Activated T-cell treated with anti-CD3 and anti-CD28 coated beads, Interleukin-2, amount 50 U/mL, for 1 hour (primary cell): ENCODE data around the gene CEACAM19.
"Not testable (repeated sequence)": the region's sequence is repeated elsewhere in the genome, so short reads cannot be mapped to it uniquely, and the experiment has no call there.

Experiments used
- DNase-seq: peaks from one replicate; pipeline ENCODE4 v3.0.0-alpha.2; 2020

CEACAM19 gene

DNA sequence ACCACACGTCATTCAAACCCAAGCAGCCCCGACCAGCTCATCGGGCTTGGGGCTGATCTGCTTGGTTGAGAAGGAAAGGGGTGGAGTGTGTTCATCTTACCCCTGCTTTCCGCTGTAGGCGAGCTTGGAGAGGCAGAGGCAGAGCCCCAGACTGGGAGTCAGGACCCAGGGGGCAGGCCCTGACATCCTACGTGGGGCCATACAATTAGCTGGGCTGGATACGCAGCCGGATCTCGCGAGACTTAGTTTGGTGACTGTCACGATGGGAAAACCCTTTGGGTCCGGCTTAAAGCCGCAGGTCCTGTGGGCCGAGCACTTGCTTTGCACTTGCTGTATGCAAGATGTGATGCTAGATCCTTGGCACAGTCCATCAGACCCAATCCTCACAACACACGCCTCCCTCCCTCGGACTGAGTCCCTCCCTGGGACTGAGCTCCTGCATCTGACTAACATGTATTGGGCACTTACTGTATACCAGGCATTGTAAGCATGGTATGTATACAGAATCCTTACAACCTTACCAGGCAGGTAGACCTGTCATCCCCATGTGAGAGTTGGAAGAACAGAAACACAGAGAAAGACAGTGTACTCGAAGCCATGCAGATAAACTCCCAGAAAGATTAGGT, 31.4 kb downstream of the CEACAM19 start:
- DNase-seq: no peak

DNA sequence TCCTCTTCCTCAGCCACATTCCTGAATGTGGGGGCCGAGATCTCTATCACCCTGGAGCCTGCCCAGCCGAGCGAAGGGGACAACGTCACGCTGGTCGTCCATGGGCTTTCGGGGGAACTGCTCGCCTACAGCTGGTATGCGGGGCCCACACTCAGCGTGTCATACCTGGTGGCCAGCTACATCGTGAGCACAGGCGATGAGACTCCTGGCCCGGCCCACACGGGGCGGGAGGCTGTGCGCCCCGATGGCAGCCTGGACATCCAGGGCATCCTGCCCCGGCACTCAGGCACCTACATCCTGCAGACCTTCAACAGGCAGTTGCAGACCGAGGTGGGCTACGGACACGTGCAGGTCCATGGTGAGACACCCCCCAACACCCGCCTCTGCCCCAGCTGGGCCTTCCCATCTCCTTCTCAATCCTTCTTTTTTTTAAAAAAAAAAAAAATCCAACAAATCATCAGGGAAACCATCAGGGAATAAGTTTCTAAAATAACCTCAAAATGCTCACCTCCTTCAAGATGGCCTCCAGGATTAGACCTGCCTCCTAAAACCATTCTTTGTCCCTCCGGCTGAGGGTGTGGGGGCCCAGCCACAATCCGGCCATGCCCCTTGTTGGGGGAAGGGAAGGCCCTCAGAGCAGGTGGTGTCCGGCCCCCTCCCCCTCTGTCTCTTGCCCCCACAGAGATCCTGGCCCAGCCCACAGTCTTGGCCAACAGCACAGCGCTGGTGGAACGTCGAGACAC, 32.2 kb downstream of the CEACAM19 start:
- no peak for DNase-seq

DNA sequence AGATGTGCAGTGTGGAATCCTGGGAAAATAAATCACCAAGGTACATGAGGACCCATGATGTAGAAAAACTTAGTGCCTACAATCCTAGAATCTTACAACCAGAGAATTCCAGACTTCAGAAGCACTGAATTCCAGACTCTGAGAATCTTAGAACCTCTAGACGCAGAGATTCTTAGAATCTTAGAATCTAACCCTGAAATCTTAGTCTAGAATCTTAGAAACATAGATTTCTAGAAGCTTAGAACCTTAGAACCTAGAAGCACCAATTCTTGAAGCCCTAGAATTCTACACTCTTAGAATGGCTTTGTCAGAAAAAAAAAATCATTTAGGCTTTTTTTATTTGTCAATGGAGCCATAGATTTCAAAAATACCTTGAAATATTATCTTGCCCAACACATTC, 33.7 kb downstream of the CEACAM19 start:
- no peak for DNase-seq

DNA sequence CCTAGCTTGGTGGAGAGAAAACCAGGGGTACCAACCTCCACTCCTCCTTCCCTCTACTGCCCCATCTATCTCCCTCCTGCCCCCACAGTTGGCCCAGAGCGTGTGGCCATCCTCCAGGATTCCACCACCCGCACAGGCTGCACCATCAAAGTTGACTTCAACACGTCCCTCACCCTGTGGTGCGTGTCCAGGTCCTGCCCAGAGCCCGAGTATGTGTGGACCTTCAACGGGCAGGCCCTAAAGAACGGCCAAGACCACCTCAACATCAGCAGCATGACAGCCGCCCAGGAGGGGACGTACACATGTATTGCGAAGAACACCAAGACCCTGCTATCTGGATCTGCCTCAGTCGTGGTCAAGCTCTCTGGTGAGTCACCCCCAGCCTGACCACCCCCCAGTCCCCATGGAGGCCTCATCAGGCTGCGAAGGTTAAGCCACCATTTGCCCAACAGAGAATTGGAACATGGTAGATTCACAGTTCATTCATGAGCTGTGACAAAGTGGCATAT, 34.3 kb downstream of the CEACAM19 start:
- DNase-seq: no peak

DNA sequence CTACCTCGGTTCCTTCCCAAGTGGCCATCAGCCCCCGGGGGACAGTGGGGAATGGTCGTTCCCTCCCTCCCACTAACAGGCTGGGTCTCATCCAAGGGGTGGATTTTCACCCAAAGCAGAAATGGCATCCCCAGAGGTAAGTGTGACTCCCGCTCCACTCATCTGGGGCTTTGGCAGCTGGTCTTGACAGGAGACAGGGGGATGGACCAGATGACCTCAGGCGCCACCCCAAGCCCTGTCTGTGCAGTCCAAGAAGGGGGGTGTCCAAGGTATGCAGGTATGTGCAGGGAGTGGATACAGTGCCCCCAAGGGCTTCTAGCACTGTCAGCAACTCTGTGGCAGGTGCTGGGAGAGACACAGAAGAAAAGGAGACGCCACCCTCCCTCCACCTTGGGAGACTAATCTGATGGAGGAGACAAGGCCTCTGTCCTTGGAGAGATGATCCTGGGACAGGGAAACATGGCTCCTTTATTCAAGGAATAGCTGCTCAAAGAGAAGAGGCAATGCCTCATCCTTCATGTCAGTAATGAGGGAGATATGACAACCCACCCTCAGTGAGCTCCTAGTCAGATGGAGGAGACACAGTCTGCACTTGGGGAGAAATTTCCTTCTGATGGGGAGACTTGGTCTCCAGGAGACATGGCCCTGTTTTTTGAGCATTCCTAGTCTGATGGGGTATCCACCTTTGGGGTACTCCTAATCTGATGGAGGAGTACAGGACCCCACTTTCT, 35.4 kb downstream of the CEACAM19 start:
- DNase-seq: no peak

DNA sequence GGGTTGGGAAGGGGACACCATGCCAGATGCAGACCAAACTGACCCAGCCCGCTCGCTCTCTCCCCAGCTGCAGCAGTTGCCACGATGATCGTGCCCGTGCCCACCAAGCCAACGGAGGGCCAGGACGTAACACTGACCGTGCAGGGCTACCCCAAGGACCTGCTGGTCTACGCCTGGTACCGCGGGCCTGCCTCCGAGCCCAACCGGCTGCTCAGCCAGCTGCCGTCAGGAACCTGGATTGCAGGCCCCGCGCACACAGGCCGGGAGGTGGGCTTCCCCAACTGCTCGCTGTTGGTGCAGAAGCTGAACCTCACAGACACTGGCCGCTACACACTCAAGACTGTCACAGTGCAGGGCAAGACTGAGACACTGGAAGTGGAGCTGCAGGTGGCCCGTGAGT, 36.5 kb downstream of the CEACAM19 start:
- no peak for DNase-seq

DNA sequence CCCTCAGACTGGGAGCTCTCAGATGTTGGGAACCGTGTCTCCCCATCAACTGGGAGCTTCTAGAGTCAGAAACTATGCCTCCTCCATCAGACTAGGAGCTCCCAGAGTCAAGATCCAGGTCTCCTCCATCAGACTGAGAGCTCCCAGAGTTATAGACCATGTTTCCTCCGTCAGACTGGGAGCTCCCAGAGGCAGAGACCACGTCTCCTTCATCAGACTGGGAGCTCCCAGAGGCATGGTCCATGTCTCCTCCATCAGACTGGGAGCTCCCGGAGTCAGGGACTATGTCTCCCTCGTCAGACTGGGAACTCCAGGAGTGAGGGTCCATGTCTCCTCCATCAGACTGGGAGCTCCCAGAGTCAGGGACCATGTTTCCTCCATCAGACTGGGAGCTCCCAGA, 37.7 kb downstream of the CEACAM19 start:
- no peak for DNase-seq

DNA sequence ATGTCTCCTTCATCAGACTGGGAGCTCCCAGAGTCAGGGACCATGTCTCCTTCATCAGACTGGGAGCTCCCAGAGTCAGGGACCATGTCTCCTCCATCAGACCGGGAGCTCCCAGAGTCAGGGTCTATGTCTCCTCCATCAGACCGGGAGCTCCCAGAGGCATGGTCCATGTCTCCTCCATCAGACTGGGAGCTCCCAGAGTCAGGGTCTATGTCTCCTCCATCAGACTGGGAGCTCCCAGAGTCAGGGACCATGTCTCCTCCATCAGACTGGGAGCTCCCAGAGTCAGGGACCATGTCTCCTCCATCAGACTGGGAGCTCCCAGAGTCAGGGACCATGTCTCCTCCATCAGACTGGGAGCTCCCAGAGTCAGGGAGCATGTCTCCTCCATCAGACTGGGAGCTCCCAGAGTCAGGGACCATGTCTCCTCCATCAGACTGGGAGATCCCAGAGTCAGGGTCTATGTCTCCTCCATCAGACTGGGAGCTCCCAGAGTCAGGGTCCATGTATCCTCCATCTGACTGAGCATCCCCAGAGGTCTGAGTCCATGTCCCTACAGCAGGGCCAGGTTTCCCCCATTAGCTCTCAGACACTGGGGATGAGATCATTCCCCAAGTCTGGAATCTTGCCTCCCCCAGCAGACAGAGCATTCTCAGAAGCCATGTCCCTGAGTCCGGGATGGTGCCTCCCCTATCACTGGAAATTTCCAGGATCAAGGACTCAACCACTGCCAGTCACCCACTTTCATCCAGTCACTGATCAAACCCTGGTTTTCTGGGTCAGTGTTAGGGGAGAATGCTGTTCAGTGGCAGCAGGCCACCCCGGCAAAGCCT, 38.4 kb downstream of the CEACAM19 start:
- DNase-seq: not testable (repeated sequence)

DNA sequence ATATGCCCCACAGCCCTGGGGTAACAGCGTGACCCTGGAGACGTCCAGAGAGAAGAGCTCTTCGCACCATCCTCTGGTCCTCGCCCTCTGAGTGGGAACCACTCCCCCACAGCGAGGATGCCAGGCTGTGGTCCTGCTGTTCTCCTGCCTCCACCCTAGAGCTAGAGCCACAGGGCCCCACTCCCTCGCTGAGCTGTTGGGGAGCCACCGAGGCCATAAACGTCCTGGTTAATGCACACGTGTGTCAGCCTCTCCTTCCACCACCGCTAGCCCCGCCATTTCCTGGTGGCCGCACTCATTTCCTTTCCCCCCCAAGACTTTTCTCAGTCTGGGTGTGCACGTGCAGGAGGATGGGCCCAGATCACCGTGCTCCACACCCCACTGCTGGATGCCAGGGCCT, 39.2 kb downstream of the CEACAM19 start:
- DNase-seq: no peak

DNA sequence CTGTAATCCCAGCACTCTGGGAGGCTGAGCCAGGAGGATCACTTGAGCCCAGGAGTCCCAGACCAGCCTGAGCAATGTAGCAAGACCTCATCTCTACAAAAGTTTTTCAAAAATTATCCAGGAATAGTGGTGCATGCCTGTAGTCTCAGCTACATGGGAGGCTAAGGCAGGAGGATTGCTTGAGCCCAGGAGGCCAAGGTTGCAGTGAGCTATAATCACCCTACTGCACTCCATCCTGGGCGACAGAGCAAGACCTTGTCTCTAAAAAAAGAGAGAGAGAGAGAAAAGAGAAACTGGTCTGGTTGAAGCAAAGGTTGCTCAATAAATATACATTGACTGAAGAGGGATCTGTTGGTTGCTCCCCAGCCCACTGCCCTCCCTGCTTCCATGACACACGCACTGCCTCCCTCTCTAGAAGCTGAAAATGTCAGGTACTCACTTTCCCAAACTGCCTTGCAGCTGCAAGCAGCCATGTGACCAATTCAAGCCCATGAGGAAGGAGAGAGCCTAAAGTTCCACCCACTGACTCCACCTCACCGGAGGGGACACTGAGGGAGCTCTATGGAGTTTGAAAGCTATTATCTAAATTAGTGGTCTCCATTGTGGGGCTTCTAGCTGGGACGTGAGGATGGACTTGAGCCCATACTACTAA, 41.7 kb downstream of the CEACAM19 start:
- DNase-seq: no peak

DNA sequence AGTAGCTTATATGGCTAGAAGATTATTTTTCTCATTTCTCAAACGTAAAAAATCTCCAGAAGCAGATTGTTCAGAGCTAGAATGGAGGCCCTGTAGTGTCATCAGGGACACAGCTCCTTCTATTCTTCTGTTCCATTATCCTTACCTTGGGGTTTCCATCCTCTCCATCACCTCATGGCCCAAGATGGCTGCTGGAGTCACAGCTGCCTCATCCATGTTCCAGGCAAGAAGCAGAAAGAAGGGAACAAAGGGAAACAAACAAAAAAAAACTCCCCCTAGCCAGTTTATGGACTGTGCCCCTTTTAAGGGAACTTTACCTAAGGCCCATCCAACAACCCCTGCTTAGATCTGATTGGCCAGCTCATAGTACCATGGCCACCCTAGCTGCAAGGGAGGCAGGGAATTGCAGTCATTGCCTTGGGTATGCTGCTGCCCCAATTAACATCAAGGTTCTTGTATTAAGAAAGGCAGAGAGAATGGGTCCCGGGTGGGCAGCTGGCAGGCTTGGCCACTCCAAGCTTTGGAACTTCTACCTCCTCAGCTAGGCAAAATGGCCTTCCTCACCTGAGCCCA, 43.4 kb downstream of the CEACAM19 start:
- no peak for DNase-seq

DNA sequence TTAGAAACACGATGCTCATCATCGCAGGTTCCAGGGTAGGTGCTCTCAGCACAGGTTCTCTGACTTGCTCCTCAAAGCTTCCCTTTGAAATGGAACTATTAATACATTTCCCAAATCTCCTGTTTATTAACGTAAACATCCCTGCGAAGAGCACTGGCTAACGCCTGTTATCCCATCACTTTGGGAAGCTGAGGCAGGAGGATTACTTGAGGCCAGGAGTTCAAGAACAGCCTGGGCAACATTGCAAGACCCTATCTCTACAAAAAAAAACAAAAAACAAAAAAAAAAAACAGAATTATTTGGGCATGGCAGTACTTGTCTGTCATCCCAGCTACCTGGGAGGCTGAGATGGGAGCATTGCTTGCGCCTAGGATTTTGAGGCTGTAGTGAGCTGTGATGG, 46.3 kb downstream of the CEACAM19 start:
- no peak for DNase-seq

DNA sequence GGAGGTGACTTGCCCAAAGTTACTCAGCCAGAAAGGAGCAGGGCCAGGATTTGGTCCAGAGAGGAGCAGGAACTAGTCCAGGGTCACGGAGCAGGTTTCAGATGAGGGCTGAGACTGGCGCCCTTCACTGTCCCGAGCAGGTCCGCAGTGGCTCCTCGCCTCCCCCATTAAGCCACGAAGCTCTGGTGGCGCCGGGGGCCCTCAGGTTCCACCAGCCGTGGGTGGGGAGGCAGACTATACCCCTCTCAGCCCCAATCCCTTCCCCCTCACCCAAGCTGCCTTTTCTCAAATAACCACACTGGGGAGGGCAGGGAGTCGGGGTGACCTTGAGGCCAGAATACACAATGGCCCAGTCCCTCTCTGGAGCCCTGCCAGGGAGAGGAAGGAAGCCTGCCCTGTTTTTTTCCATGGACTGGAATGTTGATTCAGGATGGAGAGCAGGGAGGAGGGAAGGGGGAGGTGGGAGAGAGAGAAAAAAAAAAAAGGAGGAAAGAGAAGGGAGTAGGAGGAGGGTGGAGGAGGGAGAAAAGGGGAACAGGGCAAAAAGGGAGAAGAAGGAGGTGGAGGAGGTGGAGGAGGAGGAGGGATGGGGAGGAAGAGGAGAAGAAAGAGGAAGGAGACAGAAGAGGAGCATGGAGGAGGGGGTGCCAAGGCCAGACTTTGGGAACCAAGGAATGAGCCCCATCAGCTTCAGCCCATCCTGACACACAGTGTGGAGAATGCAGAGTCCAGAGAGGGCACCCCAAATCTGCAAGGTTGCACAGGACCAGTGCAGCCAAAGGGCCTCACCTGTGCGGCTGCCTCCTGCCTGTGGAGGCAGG, 47.4 kb downstream of the CEACAM19 start:
- DNase-seq: no peak

DNA sequence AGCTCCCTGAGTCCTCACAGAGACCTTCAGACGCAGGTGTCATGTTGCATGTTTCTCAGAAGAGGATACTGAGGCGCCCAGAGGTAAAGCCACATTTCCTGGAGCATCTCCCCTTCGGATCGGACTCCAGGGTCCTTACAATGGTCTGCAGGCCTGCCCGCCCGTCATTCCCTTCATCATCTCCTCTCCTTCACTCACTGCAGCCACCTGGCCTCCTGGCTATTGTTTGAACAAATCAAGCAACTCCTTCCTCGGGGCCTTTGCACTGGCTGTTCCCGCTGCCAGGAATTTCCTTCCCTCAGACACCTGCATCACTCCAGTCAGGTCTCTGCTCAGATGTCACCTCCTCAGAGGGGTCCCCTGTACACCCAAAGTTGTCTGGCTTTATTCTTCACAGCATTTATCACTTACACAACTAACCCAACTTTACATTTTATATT, 48.0 kb downstream of the CEACAM19 start:
- no peak for DNase-seq

DNA sequence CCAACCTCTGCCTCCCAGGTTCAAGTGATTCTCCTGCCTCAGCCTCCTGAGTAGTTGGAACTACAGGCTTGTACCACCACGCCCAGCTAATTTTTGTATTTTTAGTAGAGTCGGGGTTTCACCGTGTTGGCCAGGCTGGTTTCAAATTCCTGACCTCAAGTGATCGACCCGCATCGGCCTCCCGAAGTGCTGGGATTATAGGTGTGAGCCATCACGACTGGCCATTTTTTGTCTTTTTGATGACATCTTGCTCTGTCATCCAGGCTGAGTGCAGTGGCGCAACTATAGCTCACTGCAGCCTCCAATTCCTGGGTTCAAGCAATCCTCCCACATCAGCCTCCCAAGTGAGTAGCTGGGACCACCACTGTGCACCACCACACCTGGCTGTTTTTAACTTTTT, 49.1 kb downstream of the CEACAM19 start:
- not testable (repeated sequence) for DNase-seq

DNA sequence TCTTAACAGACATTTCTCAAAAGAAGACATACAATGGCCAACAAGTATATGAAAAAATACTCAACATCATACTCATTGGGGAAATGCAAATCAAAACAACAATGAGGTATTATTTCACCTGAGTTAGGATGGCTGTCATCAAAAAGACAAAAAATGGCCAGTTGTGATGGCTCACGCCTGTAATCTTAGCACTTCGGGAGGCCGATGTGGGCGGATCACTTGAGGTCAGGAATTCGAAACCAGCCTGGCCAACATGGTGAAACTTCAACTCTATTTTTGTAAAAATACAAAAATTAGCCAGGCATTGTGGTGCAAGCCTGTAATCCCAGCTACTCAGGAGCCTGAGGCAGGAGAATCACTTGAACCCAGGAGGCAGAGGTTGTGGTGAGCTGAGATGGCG, 49.7 kb downstream of the CEACAM19 start:
- no peak for DNase-seq

DNA sequence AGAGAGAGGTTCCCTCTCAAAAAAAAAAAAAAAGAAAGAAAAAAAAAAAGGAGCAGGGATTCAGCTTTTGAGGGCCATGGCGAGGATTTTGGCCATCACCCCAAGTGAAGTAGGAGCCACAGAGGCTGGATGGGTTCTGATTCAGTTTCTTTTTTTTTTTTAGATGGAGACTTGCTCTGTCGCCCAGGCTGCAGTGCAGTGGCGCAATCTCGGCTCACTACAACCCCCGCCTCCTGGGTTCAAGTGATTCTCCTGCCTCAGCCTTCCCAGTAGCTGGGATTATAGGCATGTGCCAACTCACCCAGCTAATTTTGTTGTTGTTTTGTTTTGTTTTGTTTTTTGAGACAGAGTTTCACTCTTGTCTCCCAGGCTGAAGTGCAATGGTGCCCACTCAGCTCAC, 50.1 kb downstream of the CEACAM19 start:
- DNase-seq: not testable (repeated sequence)

DNA sequence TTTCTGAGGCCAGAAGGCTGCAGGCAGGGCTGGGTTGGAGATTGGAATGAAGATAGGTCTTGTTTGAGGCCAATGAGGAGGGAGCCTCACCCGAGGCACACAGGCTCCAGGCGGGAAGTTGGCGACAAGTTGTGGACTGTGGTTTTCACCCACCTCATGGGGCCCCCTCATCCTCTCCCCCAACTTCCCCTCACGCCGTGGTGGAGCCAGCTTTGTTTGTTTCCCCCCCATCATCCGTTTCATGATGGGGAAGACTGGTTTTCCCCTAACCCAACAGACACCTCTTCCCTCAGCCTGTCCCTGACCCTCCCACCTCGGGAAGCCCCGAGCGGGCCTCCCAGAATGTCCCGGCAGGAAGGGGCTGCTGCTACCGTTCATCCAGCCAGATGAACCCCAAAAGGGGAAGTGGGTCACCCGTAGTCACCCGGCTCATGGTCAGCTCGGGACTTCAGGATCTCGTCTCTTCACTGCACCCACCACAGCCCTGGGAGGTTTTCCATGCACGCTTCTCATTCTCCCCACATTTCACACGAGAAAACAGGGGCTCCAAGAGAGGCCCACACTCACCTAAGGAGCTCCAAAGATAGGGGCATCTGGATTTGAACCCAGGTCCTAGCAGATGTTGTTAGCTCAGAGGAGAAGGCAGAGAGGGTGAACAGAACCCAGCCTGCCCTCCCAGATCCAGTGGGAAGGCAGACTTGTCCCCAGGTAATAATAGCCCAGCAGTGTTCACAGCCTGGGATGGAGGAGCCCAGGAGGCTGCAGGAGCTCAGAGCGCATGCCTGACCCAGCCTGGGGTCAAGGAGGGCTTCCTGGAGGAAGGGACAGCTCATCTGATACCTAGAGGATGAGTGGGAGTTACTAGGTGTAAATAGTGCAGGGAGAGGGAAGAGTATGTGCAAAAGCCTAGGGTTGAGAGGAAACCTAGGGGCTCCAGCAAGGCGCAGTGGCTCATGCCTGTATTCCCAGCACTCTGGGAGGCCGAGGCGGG, 51.1 kb downstream of the CEACAM19 start:
- DNase-seq: no peak

DNA sequence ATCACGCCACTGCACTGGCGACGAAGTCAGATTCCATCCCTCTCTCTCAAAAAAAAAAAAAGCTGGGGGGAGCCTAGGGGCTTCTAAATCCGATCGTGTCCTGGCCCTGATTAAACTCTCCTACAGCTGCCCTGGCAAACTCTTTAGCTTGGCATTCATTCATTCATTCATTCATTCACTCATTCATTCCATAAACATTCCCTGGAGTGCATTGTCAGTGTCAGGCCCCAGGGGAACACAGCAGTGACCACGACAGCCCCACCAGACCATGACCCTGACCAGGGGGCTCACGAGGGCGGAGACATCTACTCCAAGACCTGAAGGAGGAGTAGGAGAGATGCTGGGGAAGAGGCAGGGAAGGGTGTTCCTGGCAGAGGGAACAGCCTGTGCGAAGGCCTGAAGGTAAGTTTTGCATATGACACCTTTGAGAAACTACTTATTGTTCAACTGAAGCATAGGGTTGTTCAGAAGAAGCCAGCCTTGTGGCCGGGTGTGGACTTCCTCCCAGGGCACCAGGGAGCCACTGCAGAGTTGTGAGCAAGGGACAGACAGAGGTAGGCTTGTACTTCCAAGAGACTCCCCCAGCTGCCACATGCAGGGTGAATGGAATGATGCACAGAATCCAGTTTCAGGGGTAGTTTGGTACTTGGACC, 52.1 kb downstream of the CEACAM19 start:
- DNase-seq: no peak
